Endothelial cell of umbilical vein (primary cell): ENCODE results near the gene TLE1. TPM values are rescaled to one million over a fixed set of nuclear protein-coding genes. Genes with fewer than 3 reads are reported as not detected.

Experiments
- BruUV-seq: library from RNA; stranded (reverse); fragments of 400-500 nt; replicated peaks from 2 replicates; lab custom pipeline; 2021; lab: Mats Ljungman, UMichigan
- CTCF ChIA-PET: fragments of 300-600, 350-600 bp; sonication (Branson Sonifier 250); formaldehyde crosslinking; loops from one replicate; lab custom pipeline; 2021; ENCODE audit warnings: antibody characterized with exemption, inconsistent platforms; lab: Charles Lee
- POLR2A ChIA-PET: fragments of 300-600, 350-600 bp; sonication (Branson Sonifier 250); formaldehyde crosslinking; loops from one replicate; lab custom pipeline; 2021; ENCODE audit warnings: antibody characterized with exemption, inconsistent platforms; lab: Charles Lee
- DNase-seq: peaks from one replicate; pipeline ENCODE4 v3.0.0-alpha.2; 2011; ENCODE audit warnings: low read depth, low spot score
- FAIRE-seq: peaks from 2 replicates; lab custom pipeline; 2011; peaks lifted over from hg19 to GRCh38; lab: Jason Lieb, UNC
- H2AFZ ChIP-seq: 2 replicates; pipeline ENCODE4 v1.6.0; 2012; ENCODE audit warnings: low read depth, low read length, control low read depth, inconsistent platforms
- H3K27ac ChIP-seq: 2 replicates; pipeline ENCODE4 v1.5.1; 2011; ENCODE audit warnings: low read depth, mild to moderate bottlenecking, control low read depth, low read length, moderate library complexity; ENCODE audit not compliant: insufficient read depth
- H3K27me3 ChIP-seq, 2 experiments: 2 replicates each; pipeline versions ENCODE4 v1.6.0 to v1.6.1; 2011; ENCODE audit warnings: low read length in 2 of 2, mixed read lengths in 1 of 2; ENCODE audit not compliant: control insufficient read depth in 2 of 2, insufficient read depth in 2 of 2
- H3K36me3 ChIP-seq, 2 experiments: 2 replicates in 1 of 2; 3 replicates in 1 of 2; pipeline ENCODE4 v1.5.1; 2011; ENCODE audit warnings: low read length in 2 of 2, mild to moderate bottlenecking in 1 of 2, moderate library complexity in 1 of 2; ENCODE audit not compliant: control insufficient read depth in 2 of 2, insufficient read depth in 2 of 2; ENCODE audit errors: extremely low read depth in 1 of 2
- H3K4me1 ChIP-seq: 3 replicates; pipeline ENCODE4 v1.5.1; 2011; ENCODE audit warnings: mild to moderate bottlenecking, low read length; ENCODE audit not compliant: control insufficient read depth, insufficient read depth; ENCODE audit errors: extremely low read depth
- H3K4me2 ChIP-seq: 2 replicates; pipeline ENCODE4 v1.6.1; 2011; ENCODE audit warnings: low read length, control low read depth, mixed read lengths; ENCODE audit not compliant: insufficient read depth
- H3K4me3 ChIP-seq, 3 experiments: fragments of 200-600 bp in 1 of 3; sonication (generic), shearing (Covaris generic) in 1 of 3; replicated peaks in 1 of 3; 2 replicates each; pipeline ENCODE4 v1.5.1; 2011 to 2016; ENCODE audit warnings: control low read depth in 3 of 3, low read length in 3 of 3, mild to moderate bottlenecking in 2 of 3, inconsistent platforms in 1 of 3, low read depth in 1 of 3, moderate library complexity in 1 of 3; ENCODE audit not compliant: insufficient read depth in 1 of 3
- H3K79me2 ChIP-seq: 2 replicates; pipeline ENCODE4 v1.6.0; 2012; ENCODE audit warnings: low read length, inconsistent platforms; ENCODE audit not compliant: control insufficient read depth, insufficient read depth
- H3K9ac ChIP-seq: replicated peaks from 2 replicates; pipeline ENCODE3; 2011; ENCODE audit warnings: low read length, control low read depth; ENCODE audit not compliant: insufficient read depth; ENCODE audit errors: extremely low read depth
- H3K9me1 ChIP-seq: replicated peaks from 3 replicates; pipeline ENCODE4 v1.6.0; 2011; ENCODE audit warnings: mild to moderate bottlenecking, low read length; ENCODE audit not compliant: control insufficient read depth, insufficient read depth; ENCODE audit errors: extremely low read depth
- H3K9me3 ChIP-seq: replicated peaks from 2 replicates; pipeline ENCODE4 v1.5.1; 2012; ENCODE audit warnings: low read length, inconsistent platforms; ENCODE audit not compliant: control insufficient read depth, insufficient read depth
- H4K20me1 ChIP-seq: replicated peaks from 2 replicates; pipeline ENCODE3; 2011; ENCODE audit warnings: mild to moderate bottlenecking, low read length; ENCODE audit not compliant: control insufficient read depth, insufficient read depth; ENCODE audit errors: extremely low read depth
- EZH2 ChIP-seq: IDR thresholded peaks from 2 replicates; pipeline ENCODE4 v1.6.1; 2012; ENCODE audit warnings: borderline replicate concordance, low read depth, mild to moderate bottlenecking, moderate library complexity, low read length, inconsistent platforms; ENCODE audit not compliant: severe bottlenecking
- FOS ChIP-seq: IDR thresholded peaks from 2 replicates; pipeline ENCODE4 v1.6.1; 2011; ENCODE audit warnings: mild to moderate bottlenecking, low read length, moderate library complexity, borderline replicate concordance; ENCODE audit not compliant: insufficient read depth
- GATA2 ChIP-seq: IDR thresholded peaks from 2 replicates; pipeline ENCODE4 v1.7.0; 2011; ENCODE audit warnings: low read depth, mild to moderate bottlenecking, moderate library complexity, mixed read lengths, low read length; ENCODE audit not compliant: insufficient read length, insufficient read depth
- JUN ChIP-seq: IDR thresholded peaks from 2 replicates; pipeline ENCODE4 v1.6.1; 2011; ENCODE audit warnings: borderline replicate concordance, low read depth; ENCODE audit not compliant: insufficient read length, insufficient read depth
- MYC ChIP-seq: IDR thresholded peaks from one replicate; pipeline ENCODE4 v1.6.1; 2011; ENCODE audit warnings: mild to moderate bottlenecking, low read depth, low read length
- POLR2A ChIP-seq: IDR thresholded peaks from 2 replicates; pipeline ENCODE4 v1.6.1; 2012; ENCODE audit warnings: low read depth, mild to moderate bottlenecking, control low read depth, low read length
- POLR2AphosphoS5 ChIP-seq: IDR thresholded peaks from 2 replicates; pipeline ENCODE4 v1.6.1; 2012; ENCODE audit warnings: low read depth, mild to moderate bottlenecking, control low read depth, low read length, moderate library complexity; ENCODE audit not compliant: insufficient read depth
- dilution Hi-C: fragments of 300-500 bp; cut with MboI; formaldehyde crosslinking; loops from one replicate; pipeline ENCODE4 v1.15.0; 2019; ENCODE audit warnings: low sequenced_read_pairs; ENCODE audit not compliant: extremely low pct_ligation_motif_present
- intact Hi-C: fragments of 100-400 bp; cut with micrococcal nuclease; formaldehyde crosslinking; loops from one replicate; pipeline ENCODE4 v1.10.0; 2022
- polyA plus RNA-seq, 4 experiments: library from polyadenylated mRNA; depleted of rRNA in 3 of 4; stranded (reverse) in 3 of 4; unstranded in 1 of 4; fragments of >200 nt; gene quantifications; 2 replicates each; pipeline versions ENCODE4 v1.2.1 to v1.2.3, GENCODE V29; 2011 to 2012; ENCODE audit warnings: missing spikeins in 1 of 4
- total RNA-seq: library from RNA; stranded (reverse); gene quantifications from 2 replicates; pipeline ENCODE4 v1.2.3, GENCODE V29; 2021
- TF ChIP-seq, protein P1 (sequence below), 2 donors: IDR thresholded peaks; 1 replicate in 1 of 2; 2 replicates in 1 of 2; pipeline ENCODE4 v1.5.1; 2011; ENCODE audit warnings: low read length in 2 of 2, mild to moderate bottlenecking in 2 of 2, moderate library complexity in 2 of 2, control low read depth in 1 of 2, inconsistent platforms in 1 of 2, low read depth in 1 of 2; ENCODE audit not compliant: insufficient read depth in 1 of 2; ENCODE audit errors: extremely low read depth in 1 of 2
- TF ChIP-seq, protein P2 (sequence below): IDR thresholded peaks from 2 replicates; pipeline ENCODE4 v1.6.1; 2011; ENCODE audit not compliant: insufficient read depth, insufficient read length

TLE1 gene
- total and polyA plus RNA-seq, 2 donors (not counting 3 experiments of a cell fraction or from before 2014, with no cell fraction given), result 55.0 to 58.2 TPM

GRCh38 chr9:81584099-81584498 lies 105.2 kb downstream of the TLE1 start:
- CTCF ChIA-PET, result no interaction called here
- Histone ChIP-seq H3K79me2 (no peaks in the 10 kb centered on the region), H3K27ac (no peak overlapping the region), H3K36me3 (peaks cover 3 to 9% of the 10 kb centered on the region in 2 experiments), H3K9ac (no peak overlapping the region), H3K4me1 (peaks cover 23% of the 10 kb centered on the region), H3K27me3 (no peaks in the 10 kb centered on the region), H3K9me3 (no peaks in the 10 kb centered on the region), H3K4me3 (no peak overlapping the region), H4K20me1 (no peaks in the 10 kb centered on the region), H3K9me1 (no peaks in the 10 kb centered on the region), H3K4me2 (no peak overlapping the region), H2AFZ (no peak overlapping the region)
- intact Hi-C loops, result loop anchor here (10.0 kb wide), 1 partner anchor 1301 kb away; no protein-coding TSS in a partner anchor
- POLR2A ChIA-PET, result no interaction called here
- FAIRE-seq (no peak), DNase-seq (no peak)
- no TSS peak for BruUV-seq
- dilution Hi-C loops, result no loop called here
- TF ChIP-seq JUN, result no peak
- no peak for TF ChIP-seq MYC
- no peak for TF ChIP-seq POLR2AphosphoS5
- no peak for TF ChIP-seq GATA2
- TF ChIP-seq EZH2, result no peak
- TF ChIP-seq POLR2A, result no peak
- TF ChIP-seq FOS, result no peak
- TF ChIP-seq, protein P1, sequence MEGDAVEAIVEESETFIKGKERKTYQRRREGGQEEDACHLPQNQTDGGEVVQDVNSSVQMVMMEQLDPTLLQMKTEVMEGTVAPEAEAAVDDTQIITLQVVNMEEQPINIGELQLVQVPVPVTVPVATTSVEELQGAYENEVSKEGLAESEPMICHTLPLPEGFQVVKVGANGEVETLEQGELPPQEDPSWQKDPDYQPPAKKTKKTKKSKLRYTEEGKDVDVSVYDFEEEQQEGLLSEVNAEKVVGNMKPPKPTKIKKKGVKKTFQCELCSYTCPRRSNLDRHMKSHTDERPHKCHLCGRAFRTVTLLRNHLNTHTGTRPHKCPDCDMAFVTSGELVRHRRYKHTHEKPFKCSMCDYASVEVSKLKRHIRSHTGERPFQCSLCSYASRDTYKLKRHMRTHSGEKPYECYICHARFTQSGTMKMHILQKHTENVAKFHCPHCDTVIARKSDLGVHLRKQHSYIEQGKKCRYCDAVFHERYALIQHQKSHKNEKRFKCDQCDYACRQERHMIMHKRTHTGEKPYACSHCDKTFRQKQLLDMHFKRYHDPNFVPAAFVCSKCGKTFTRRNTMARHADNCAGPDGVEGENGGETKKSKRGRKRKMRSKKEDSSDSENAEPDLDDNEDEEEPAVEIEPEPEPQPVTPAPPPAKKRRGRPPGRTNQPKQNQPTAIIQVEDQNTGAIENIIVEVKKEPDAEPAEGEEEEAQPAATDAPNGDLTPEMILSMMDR (IDR thresholded peaks at IDR 0.05; ENCODE audit: extremely low read depth in 1 of 2, insufficient read depth in 1 of 2, low read depth in 1 of 2, low read length in 2 of 2), result no peak
- TF ChIP-seq, protein P2, sequence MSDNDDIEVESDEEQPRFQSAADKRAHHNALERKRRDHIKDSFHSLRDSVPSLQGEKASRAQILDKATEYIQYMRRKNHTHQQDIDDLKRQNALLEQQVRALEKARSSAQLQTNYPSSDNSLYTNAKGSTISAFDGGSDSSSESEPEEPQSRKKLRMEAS, result no peak
